Calu3 (cell line): ENCODE measurements around the gene WBP1L. TPM values are rescaled to one million over a fixed set of nuclear protein-coding genes. Genes with fewer than 3 reads are reported as not detected.
A peak's percentile ranks its signal among the peaks of the same experiment; 100 is the strongest.
"Not testable (repeated sequence)": the region's sequence is repeated elsewhere in the genome, so short reads cannot be mapped to it uniquely, and the experiment has no call there.

Experiments
- BruUV-seq: library from RNA; stranded (reverse); fragments of 400-500 nt; replicated peaks from 2 replicates; lab custom pipeline; 2021; lab: Mats Ljungman, UMichigan
- CTCF ChIA-PET: fragments of 300-600 bp; sonication (Branson Sonifier 250); formaldehyde crosslinking; loops from one replicate; lab custom pipeline; 2022; ENCODE audit warnings: antibody characterized with exemption; lab: Charles Lee
- DNase-seq: peaks from one replicate; pipeline ENCODE4 v3.0.0; 2022
- H3K27ac Mint-ChIP-seq: one replicate; pipeline ENCODE4 v1.8.0; 2022; ENCODE audit warnings: mixed read lengths; ENCODE audit not compliant: unreplicated experiment
- H3K27me3 Mint-ChIP-seq: one replicate; pipeline ENCODE4 v1.8.0; 2022; ENCODE audit warnings: mixed read lengths; ENCODE audit not compliant: unreplicated experiment
- H3K36me3 Mint-ChIP-seq: one replicate; pipeline ENCODE4 v1.8.0; 2022; ENCODE audit warnings: mild to moderate bottlenecking, moderate library complexity, mixed read lengths; ENCODE audit not compliant: insufficient read depth, unreplicated experiment
- H3K4me1 Mint-ChIP-seq: one replicate; pipeline ENCODE4 v1.8.0; 2022; ENCODE audit warnings: mild to moderate bottlenecking, low read depth, mixed read lengths; ENCODE audit not compliant: unreplicated experiment
- H3K4me3 Mint-ChIP-seq: one replicate; pipeline ENCODE4 v1.8.0; 2022; ENCODE audit warnings: mild to moderate bottlenecking, low read depth, moderate library complexity, mixed read lengths; ENCODE audit not compliant: unreplicated experiment
- H3K9me3 Mint-ChIP-seq: one replicate; pipeline ENCODE4 v1.8.0; 2022; ENCODE audit warnings: low read depth, mixed read lengths; ENCODE audit not compliant: unreplicated experiment
- CTCF ChIP-seq: fragments of 200-600 bp; IDR thresholded peaks from one replicate; pipeline ENCODE4 v1.8.0; 2022; ENCODE audit warnings: antibody characterized with exemption; ENCODE audit not compliant: unreplicated experiment
- intact Hi-C: fragments of 100-400 bp; cut with micrococcal nuclease; formaldehyde crosslinking; loops from one replicate; pipeline ENCODE4 v1.10.0; 2022; ENCODE audit not compliant: unreplicated experiment
- total RNA-seq: library from RNA; stranded (reverse); gene quantifications from 2 replicates; pipeline ENCODE4 v1.2.3, GENCODE V29; 2022

The WBP1L gene
- total RNA-seq, 1 experiment from 2014 or later: 19.9 TPM

GRCh38 chr10:102740229-102740628 lies 3.5 kb upstream of the WBP1L start:
- H3K27ac Mint-ChIP-seq: no peak overlapping the region
- H3K36me3 Mint-ChIP-seq: peaks cover 23% of the 10 kb centered on the region
- no peaks in the 10 kb centered on the region for H3K27me3 Mint-ChIP-seq
- BruUV-seq: no TSS peak
- H3K9me3 Mint-ChIP-seq: peaks cover 3% of the 10 kb centered on the region
- no peak for TF ChIP-seq CTCF
- H3K4me1 Mint-ChIP-seq: peaks cover 4% of the 10 kb centered on the region
- CTCF ChIA-PET: no interaction called here
- no peak overlapping the region for H3K4me3 Mint-ChIP-seq
- DNase-seq: no peak
- intact Hi-C loops: no loop called here

GRCh38 chr10:102741726-102742237 lies 2.0 kb upstream of the WBP1L start:
- intact Hi-C loops: no loop called here
- Mint-ChIP-seq H3K36me3 (peaks cover 23% of the 10 kb centered on the region), H3K27me3 (no peaks in the 10 kb centered on the region), H3K4me3 (no peak overlapping the region), H3K4me1 (peaks cover 15% of the 10 kb centered on the region), H3K27ac (no peak overlapping the region), H3K9me3 (peaks cover 3% of the 10 kb centered on the region)
- CTCF ChIA-PET: no interaction called here
- TF ChIP-seq CTCF: no peak
- BruUV-seq: no TSS peak
- DNase-seq: no peak

GRCh38 chr10:102742313-102742712 lies 1.4 kb upstream of the WBP1L start:
- H3K4me1 Mint-ChIP-seq: peaks cover 15% of the 10 kb centered on the region
- peaks cover 23% of the 10 kb centered on the region for H3K36me3 Mint-ChIP-seq
- CTCF ChIA-PET, intact Hi-C loops, BruUV-seq, DNase-seq, H3K9me3 Mint-ChIP-seq, H3K27me3 Mint-ChIP-seq: not testable (repeated sequence)
- peak overlapping the region; percentile 96 for H3K27ac Mint-ChIP-seq
- H3K4me3 Mint-ChIP-seq: peak overlapping the region; percentile 96

- CTCF ChIA-PET: interaction anchor here (0.7 to 1.0 kb wide), 2 partner anchors 9 to 755 kb away, joined by 3 to 5 read pairs; no protein-coding TSS in a partner anchor
- peak overlapping the region; percentile 96 for H3K4me3 Mint-ChIP-seq
- H3K27me3 Mint-ChIP-seq: no peaks in the 10 kb centered on the region
- intact Hi-C loops: no loop called here
- peaks cover 23% of the 10 kb centered on the region for H3K36me3 Mint-ChIP-seq
- BruUV-seq: no TSS peak
- no peak for DNase-seq
- H3K4me1 Mint-ChIP-seq: peaks cover 15% of the 10 kb centered on the region
- peak overlapping the region; percentile 96 for H3K27ac Mint-ChIP-seq
- no peak for TF ChIP-seq CTCF
- peaks cover 3% of the 10 kb centered on the region for H3K9me3 Mint-ChIP-seq
These were observed 615 bp upstream of the WBP1L start for GRCh38 chr10:102743078-102743587.

- CTCF ChIA-PET: no interaction called here
- Mint-ChIP-seq H3K27ac (peak overlapping the region; percentile 96), H3K4me3 (peak overlapping the region; percentile 96), H3K4me1 (peaks cover 15% of the 10 kb centered on the region), H3K36me3 (peaks cover 23% of the 10 kb centered on the region), H3K27me3 (no peaks in the 10 kb centered on the region), H3K9me3 (peaks cover 3% of the 10 kb centered on the region)
- no peak for TF ChIP-seq CTCF
- intact Hi-C loops: no loop called here
- BruUV-seq: no TSS peak
- no peak for DNase-seq
These were observed 765 bp downstream of the WBP1L start for GRCh38 chr10:102744374-102745051.
